22Rv1 (cell line): ENCODE measurements around the gene LRRC7.

ENCODE experiments used
- ZFX ChIP-seq: fragments of 450-650 bp; IDR thresholded peaks from 2 replicates; pipeline ENCODE4 v1.6.1; 2017; ENCODE audit warnings: antibody characterized with exemption, borderline replicate concordance
- TF ChIP-seq, protein P1 (sequence below): fragments of 450-650 bp; IDR thresholded peaks from 2 replicates; pipeline ENCODE4 v1.5.1; 2017; ENCODE audit warnings: mild to moderate bottlenecking

DNA sequence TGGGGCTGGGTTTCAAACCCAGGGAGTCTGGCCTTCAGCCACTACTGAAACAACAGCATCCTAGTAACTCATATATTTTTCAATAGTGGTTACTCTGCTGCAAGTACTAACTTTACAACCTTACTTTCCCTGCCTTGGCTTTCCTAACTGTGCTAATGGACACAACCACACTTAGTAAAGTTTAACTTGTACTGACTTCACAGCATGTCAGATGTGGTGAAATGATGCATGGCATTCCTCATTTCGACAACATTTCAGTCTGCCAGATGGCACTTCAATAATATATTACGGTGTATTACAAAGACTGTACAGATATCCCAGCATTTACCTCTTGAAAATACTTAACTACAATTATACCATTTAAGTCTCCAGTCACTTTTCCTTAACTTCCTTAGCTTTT is 27.8 kb downstream of the LRRC7 start:
- TF ChIP-seq, protein P1, sequence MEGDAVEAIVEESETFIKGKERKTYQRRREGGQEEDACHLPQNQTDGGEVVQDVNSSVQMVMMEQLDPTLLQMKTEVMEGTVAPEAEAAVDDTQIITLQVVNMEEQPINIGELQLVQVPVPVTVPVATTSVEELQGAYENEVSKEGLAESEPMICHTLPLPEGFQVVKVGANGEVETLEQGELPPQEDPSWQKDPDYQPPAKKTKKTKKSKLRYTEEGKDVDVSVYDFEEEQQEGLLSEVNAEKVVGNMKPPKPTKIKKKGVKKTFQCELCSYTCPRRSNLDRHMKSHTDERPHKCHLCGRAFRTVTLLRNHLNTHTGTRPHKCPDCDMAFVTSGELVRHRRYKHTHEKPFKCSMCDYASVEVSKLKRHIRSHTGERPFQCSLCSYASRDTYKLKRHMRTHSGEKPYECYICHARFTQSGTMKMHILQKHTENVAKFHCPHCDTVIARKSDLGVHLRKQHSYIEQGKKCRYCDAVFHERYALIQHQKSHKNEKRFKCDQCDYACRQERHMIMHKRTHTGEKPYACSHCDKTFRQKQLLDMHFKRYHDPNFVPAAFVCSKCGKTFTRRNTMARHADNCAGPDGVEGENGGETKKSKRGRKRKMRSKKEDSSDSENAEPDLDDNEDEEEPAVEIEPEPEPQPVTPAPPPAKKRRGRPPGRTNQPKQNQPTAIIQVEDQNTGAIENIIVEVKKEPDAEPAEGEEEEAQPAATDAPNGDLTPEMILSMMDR, result no peak
- no peak for TF ChIP-seq ZFX
